Tibial nerve (tissue), 4 donors: Measurements from ENCODE around the gene FIBCD1. TPM values are rescaled to one million over a fixed set of nuclear protein-coding genes. Genes with fewer than 3 reads are reported as not detected.

Experiments
- DNase-seq, 2 donors: peaks; one replicate each; pipeline ENCODE4 v3.0.0-alpha.2; 2019; ENCODE audit warnings: low spot score in 2 of 2
- H3K27ac ChIP-seq, 4 donors: fragments of 200-600 bp; sonication (generic) in 3 of 4; one replicate each; pipeline ENCODE4 v1.5.1; 2017 to 2019; ENCODE audit warnings: mild to moderate bottlenecking in 1 of 4
- H3K27me3 ChIP-seq, 2 donors: fragments of 200-600 bp; sonication (generic) in 1 of 2; one replicate each; pipeline versions ENCODE4 v1.5.1 to v1.6.0; 2017 to 2019
- H3K36me3 ChIP-seq, 3 donors: fragments of 200-600 bp; sonication (generic); one replicate each; pipeline ENCODE4 v1.5.1; 2018 to 2019
- H3K4me1 ChIP-seq, 4 donors: fragments of 200-600 bp; sonication (generic) in 3 of 4; one replicate each; pipeline ENCODE4 v1.5.1; 2017 to 2019
- H3K4me3 ChIP-seq, 4 donors: fragments of 200-600 bp; sonication (generic) in 3 of 4; one replicate each; pipeline ENCODE4 v1.5.1; 2017 to 2019; ENCODE audit warnings: mild to moderate bottlenecking in 1 of 4, moderate library complexity in 1 of 4
- H3K9me3 ChIP-seq, 4 donors: fragments of 200-600 bp; sonication (generic) in 3 of 4; one replicate each; pipeline ENCODE4 v1.5.1; 2017 to 2019
- CTCF ChIP-seq, 5 experiments: fragments of 200-600 bp in 3 of 5; fragments of 450-650 bp in 2 of 5; sonication (generic) in 3 of 5; IDR thresholded peaks; one replicate each; pipeline ENCODE4 v1.5.1; 2016 to 2019; ENCODE audit warnings: antibody characterized with exemption in 5 of 5, mild to moderate bottlenecking in 3 of 5, moderate library complexity in 2 of 5
- EP300 ChIP-seq, 2 donors: sonication (generic); formaldehyde crosslinking; IDR thresholded peaks; one replicate each; pipeline ENCODE4 v1.6.1; 2017; ENCODE audit warnings: antibody characterized with exemption in 2 of 2, mild to moderate bottlenecking in 1 of 2
- POLR2A ChIP-seq, 2 donors: fragments of 450-650 bp; IDR thresholded peaks; one replicate each; pipeline ENCODE4 v1.6.1; 2017; ENCODE audit warnings: antibody characterized with exemption in 2 of 2, mild to moderate bottlenecking in 2 of 2, moderate library complexity in 2 of 2
- WGBS, 2 donors: methylation state at CpG; one replicate each; pipeline ENCODE4 v1.1.5; 2018; 5-methylcytosine and 5-hydroxymethylcytosine counted together
- total RNA-seq, 4 donors: library from RNA; depleted of rRNA; stranded (reverse); fragments of >200 nt; gene quantifications; one replicate each; pipeline ENCODE4 v1.1.0, GENCODE V29; 2016

The FIBCD1 gene
- total RNA-seq, 4 donors from 2014 or later: not detected

DNA sequence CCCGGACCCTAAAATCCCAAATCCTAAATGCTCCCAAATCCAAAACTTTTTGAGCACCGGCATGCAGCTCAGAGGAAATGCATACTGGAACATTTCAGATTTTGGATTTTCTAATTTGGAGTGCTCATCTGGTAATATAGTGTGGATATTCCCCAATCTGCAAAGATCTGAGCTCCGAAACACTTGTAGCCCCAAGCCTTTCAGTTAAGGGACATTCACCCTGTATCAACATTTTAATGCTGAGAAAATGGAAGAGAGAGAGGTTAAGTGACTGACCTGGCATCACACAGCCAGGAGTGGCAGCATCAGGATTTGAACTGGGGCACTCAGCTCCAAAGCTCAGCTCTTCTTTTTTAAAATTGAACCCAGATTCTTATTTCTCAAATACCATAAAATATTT, 73.1 kb downstream of the FIBCD1 start:
- H3K9me3 ChIP-seq: no peaks in the 10 kb centered on the region
- TF ChIP-seq CTCF (IDR thresholded peaks at IDR 0.05) (no peak), EP300 (IDR thresholded peaks at IDR 0.05) (no peak), POLR2A (IDR thresholded peaks at IDR 0.05) (no peak)
- no peak for DNase-seq
- H3K27ac ChIP-seq: no peak overlapping the region
- no peak overlapping the region for H3K4me3 ChIP-seq
- no peaks in the 10 kb centered on the region for H3K27me3 ChIP-seq
- peaks cover 0 to 33% (median 0%) of the 10 kb centered on the region in 3 donors for H3K36me3 ChIP-seq
- peaks cover 0 to 55% (median 1%) of the 10 kb centered on the region in 4 donors for H3K4me1 ChIP-seq
- WGBS, 2 donors: 98 to 99% methylated on average over 3 of the region's 3 CpGs

- H3K4me3 ChIP-seq: no peak overlapping the region
- TF ChIP-seq POLR2A (IDR thresholded peaks at IDR 0.05) (no peak), CTCF (IDR thresholded peaks at IDR 0.05) (no peak), EP300 (IDR thresholded peaks at IDR 0.05) (no peak)
Measured at GRCh38 chr9:130864541-130864940, 74.5 kb downstream of the FIBCD1 start.

DNA sequence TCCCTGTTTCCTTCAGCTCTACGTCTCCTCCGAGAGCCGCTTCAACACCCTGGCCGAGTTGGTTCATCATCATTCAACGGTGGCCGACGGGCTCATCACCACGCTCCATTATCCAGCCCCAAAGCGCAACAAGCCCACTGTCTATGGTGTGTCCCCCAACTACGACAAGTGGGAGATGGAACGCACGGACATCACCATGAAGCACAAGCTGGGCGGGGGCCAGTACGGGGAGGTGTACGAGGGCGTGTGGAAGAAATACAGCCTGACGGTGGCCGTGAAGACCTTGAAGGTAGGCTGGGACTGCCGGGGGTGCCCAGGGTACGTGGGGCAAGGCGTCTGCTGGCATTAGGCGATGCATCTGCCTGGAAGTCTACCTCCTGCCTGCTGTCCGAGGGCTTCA, 76.3 kb downstream of the FIBCD1 start:
- Histone ChIP-seq H3K9me3 (no peaks in the 10 kb centered on the region), H3K4me3 (no peak overlapping the region), H3K36me3 (peaks cover 0 to 25% (median 0%) of the 10 kb centered on the region in 3 donors), H3K27me3 (no peaks in the 10 kb centered on the region), H3K4me1 (peaks cover 0 to 61% (median 10%) of the 10 kb centered on the region in 4 donors), H3K27ac (peak overlapping the region in 1 of 4 donors; percentile 67)
- WGBS, 2 donors: 83 to 90% methylated on average over 23 of the region's 23 CpGs
- TF ChIP-seq EP300 (IDR thresholded peaks at IDR 0.05): no peak
- TF ChIP-seq CTCF (IDR thresholded peaks at IDR 0.05): no peak
- TF ChIP-seq POLR2A (IDR thresholded peaks at IDR 0.05): no peak
- DNase-seq: no peak

More at GRCh38 chr9:130864541-130864940, 74.5 kb downstream of the FIBCD1 start:
- 87 to 91% methylated on average over 6 of the region's 6 CpGs for WGBS, 2 donors
- no peaks in the 10 kb centered on the region for H3K9me3 ChIP-seq
- no peaks in the 10 kb centered on the region for H3K27me3 ChIP-seq
- no peak for DNase-seq
- H3K4me1 ChIP-seq: peaks cover 0 to 54% (median 6%) of the 10 kb centered on the region in 4 donors
- H3K36me3 ChIP-seq: peaks cover 0 to 30% (median 0%) of the 10 kb centered on the region in 3 donors
- H3K27ac ChIP-seq: no peak overlapping the region

- H3K4me3 ChIP-seq: no peak overlapping the region
- TF ChIP-seq EP300 (IDR thresholded peaks at IDR 0.05) (no peak), POLR2A (IDR thresholded peaks at IDR 0.05) (no peak), CTCF (IDR thresholded peaks at IDR 0.05) (no peak)
- H3K9me3 ChIP-seq: no peaks in the 10 kb centered on the region
- H3K27ac ChIP-seq: peak overlapping the region in 2 of 4 donors; percentile 7 to 67
- no peak for DNase-seq
- no peaks in the 10 kb centered on the region for H3K27me3 ChIP-seq
- peaks cover 0 to 65% (median 10%) of the 10 kb centered on the region in 4 donors for H3K4me1 ChIP-seq
- peaks cover 0 to 25% (median 0%) of the 10 kb centered on the region in 3 donors for H3K36me3 ChIP-seq
- 83 to 84% methylated on average over 8 of the region's 8 CpGs for WGBS, 2 donors
Measured at GRCh38 chr9:130862217-130862616, 76.8 kb downstream of the FIBCD1 start.

- Histone ChIP-seq H3K27ac (peak overlapping the region in 3 of 4 donors; percentile 57 to 67 (median 63)), H3K4me3 (no peak overlapping the region), H3K9me3 (no peaks in the 10 kb centered on the region), H3K27me3 (no peaks in the 10 kb centered on the region), H3K4me1 (peaks cover 0 to 60% (median 10%) of the 10 kb centered on the region in 4 donors), H3K36me3 (peaks cover 0 to 25% (median 0%) of the 10 kb centered on the region in 3 donors)
- TF ChIP-seq POLR2A (IDR thresholded peaks at IDR 0.05) (no peak), EP300 (IDR thresholded peaks at IDR 0.05) (no peak)
- no peak for DNase-seq
- 66 to 74% methylated on average over 8 of the region's 8 CpGs for whole genome bisulfite sequencing, 2 donors
Measured at GRCh38 chr9:130861372-130862180, 77.5 kb downstream of the FIBCD1 start.
